K562 (cell line): Measurements from ENCODE around the gene SNX1. TPM values are rescaled to one million over a fixed set of nuclear protein-coding genes. Genes with fewer than 3 reads are reported as not detected.
A peak's percentile ranks its signal among the peaks of the same experiment; 100 is the strongest.

Experiments used
- ARID2 ChIP-seq: fragments of 450-650 bp; IDR thresholded peaks from 2 replicates; pipeline ENCODE4 v1.6.1; 2017; ENCODE audit warnings: antibody characterized with exemption, mild to moderate bottlenecking
- CBX5 ChIP-seq: IDR thresholded peaks from 2 replicates; pipeline ENCODE4 v1.6.1; 2014; ENCODE audit warnings: low read depth, borderline replicate concordance
- CTCF ChIP-seq, 3 experiments: IDR thresholded peaks in 2 of 3; conservative IDR thresholded peaks in 1 of 3; 2 replicates each; pipeline ENCODE4 v1.5.1; 2011 to 2012; ENCODE audit warnings: low read length in 3 of 3, mild to moderate bottlenecking in 3 of 3, control low read depth in 2 of 3, improper control_type of control experiment in 1 of 3, inconsistent platforms in 1 of 3, low read depth in 1 of 3, mixed read lengths in 1 of 3, moderate library complexity in 1 of 3; ENCODE audit not compliant: insufficient read depth in 2 of 3
- EP300 ChIP-seq: IDR thresholded peaks from 2 replicates; pipeline ENCODE4 v1.6.1; 2012; ENCODE audit warnings: low read length, improper control_type of control experiment
- HEY1 ChIP-seq: fragments of 250-450 bp; sonication (Bioruptor Pico); IDR thresholded peaks from 2 replicates; pipeline ENCODE4 v1.5.0; 2020; ENCODE audit warnings: mild to moderate bottlenecking, moderate library complexity, borderline replicate concordance
- HMG20B ChIP-seq: fragments of 250-450 bp; sonication (Bioruptor Pico); IDR thresholded peaks from 2 replicates; pipeline ENCODE4 v1.5.0; 2021; ENCODE audit warnings: mild to moderate bottlenecking
- MAFG ChIP-seq: fragments of 450-650 bp; conservative IDR thresholded peaks from 2 replicates; pipeline ENCODE4 v1.6.1; 2016; ENCODE audit warnings: missing genetic modification characterization, missing compliant biosample characterization
- MITF ChIP-seq: IDR thresholded peaks from 2 replicates; pipeline ENCODE4 v1.6.1; 2014; ENCODE audit warnings: antibody characterized with exemption
- SNIP1 ChIP-seq: fragments of 450-650 bp; IDR thresholded peaks from 2 replicates; pipeline ENCODE4 v1.7.1; 2017; ENCODE audit warnings: low read depth, mild to moderate bottlenecking
- SNRNP70 ChIP-seq: fragments of 200-400 bp; formaldehyde crosslinking; optimal IDR thresholded peaks from 2 replicates; pipeline ENCODE3; 2017; ENCODE audit warnings: low read depth, low read length
- TCFL5 ChIP-seq: fragments of 250-450 bp; sonication (Bioruptor Pico); conservative IDR thresholded peaks from 2 replicates; pipeline ENCODE4 v1.6.1; 2021; ENCODE audit warnings: mild to moderate bottlenecking, moderate library complexity, matching md5 sums
- ZBED1 ChIP-seq: IDR thresholded peaks from 2 replicates; pipeline ENCODE4 v1.6.1; 2014
- ZBTB7A ChIP-seq: IDR thresholded peaks from 2 replicates; pipeline ENCODE4 v1.6.1; 2011; ENCODE audit warnings: low read depth, mild to moderate bottlenecking, low read length, moderate library complexity, borderline replicate concordance; ENCODE audit not compliant: control insufficient read depth
- polyA plus RNA-seq, 8 experiments: library from polyadenylated mRNA; depleted of rRNA in 4 of 8; stranded (reverse) in 5 of 8; unstranded in 3 of 8; fragments of >200 nt; fragmentation: Nextera tagmentation in 2 of 8; fragmentation: Illumina TruSeq in 1 of 8; extraction: Ambion mirVana in 2 of 8; extraction: Trizol in 1 of 8; gene quantifications; 2 replicates each; pipeline versions ENCODE4 v1.2.1 to v1.2.3, GENCODE V29; 2011 to 2014; ENCODE audit warnings: inconsistent platforms in 1 of 8, missing spikeins in 1 of 8
- total RNA-seq, 7 experiments: library from RNA; depleted of rRNA in 6 of 7; stranded (reverse); fragments of >200 nt in 6 of 7; fragmentation: Illumina TruSeq in 2 of 7; extraction: Trizol in 2 of 7; gene quantifications; 2 replicates each; pipeline versions ENCODE4 v1.2.1 to v1.2.3, GENCODE V29; 2011 to 2021; ENCODE audit warnings: low replicate concordance in 1 of 7
- TF ChIP-seq, protein P1 (sequence below): sonication (generic); formaldehyde crosslinking; IDR thresholded peaks from 2 replicates; pipeline ENCODE4 v1.8.0; 2022; ENCODE audit warnings: mild to moderate bottlenecking, low read depth, missing genetic modification reagents
- TF ChIP-seq, protein P2 (sequence below): fragments of 450-650 bp; IDR thresholded peaks from 2 replicates; pipeline ENCODE4 v1.6.1; 2016; ENCODE audit warnings: missing biosample characterization, missing genetic modification characterization
- TF ChIP-seq, protein P3 (sequence below), 2 experiments: fragments of 450-650 bp in 1 of 2; sonication (generic) in 1 of 2; formaldehyde crosslinking; conservative IDR thresholded peaks; 2 replicates each; pipeline versions ENCODE4 v1.4.0 to v1.8.1; 2020 to 2022; ENCODE audit warnings: mild to moderate bottlenecking in 1 of 2, missing genetic modification reagents in 1 of 2

The SNX1 gene
- total and polyA plus RNA-seq, 9 of the 15 experiments (the other 6 are each of a cell fraction or from before 2014, with no cell fraction given): 11.0 to 105 (median 59.9) TPM

- TF ChIP-seq SNIP1: no peak
- TF ChIP-seq, protein P1, sequence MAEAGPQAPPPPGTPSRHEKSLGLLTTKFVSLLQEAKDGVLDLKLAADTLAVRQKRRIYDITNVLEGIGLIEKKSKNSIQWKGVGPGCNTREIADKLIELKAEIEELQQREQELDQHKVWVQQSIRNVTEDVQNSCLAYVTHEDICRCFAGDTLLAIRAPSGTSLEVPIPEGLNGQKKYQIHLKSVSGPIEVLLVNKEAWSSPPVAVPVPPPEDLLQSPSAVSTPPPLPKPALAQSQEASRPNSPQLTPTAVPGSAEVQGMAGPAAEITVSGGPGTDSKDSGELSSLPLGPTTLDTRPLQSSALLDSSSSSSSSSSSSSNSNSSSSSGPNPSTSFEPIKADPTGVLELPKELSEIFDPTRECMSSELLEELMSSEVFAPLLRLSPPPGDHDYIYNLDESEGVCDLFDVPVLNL (CRISPR knock-in tag): no peak
- TF ChIP-seq, protein P2, sequence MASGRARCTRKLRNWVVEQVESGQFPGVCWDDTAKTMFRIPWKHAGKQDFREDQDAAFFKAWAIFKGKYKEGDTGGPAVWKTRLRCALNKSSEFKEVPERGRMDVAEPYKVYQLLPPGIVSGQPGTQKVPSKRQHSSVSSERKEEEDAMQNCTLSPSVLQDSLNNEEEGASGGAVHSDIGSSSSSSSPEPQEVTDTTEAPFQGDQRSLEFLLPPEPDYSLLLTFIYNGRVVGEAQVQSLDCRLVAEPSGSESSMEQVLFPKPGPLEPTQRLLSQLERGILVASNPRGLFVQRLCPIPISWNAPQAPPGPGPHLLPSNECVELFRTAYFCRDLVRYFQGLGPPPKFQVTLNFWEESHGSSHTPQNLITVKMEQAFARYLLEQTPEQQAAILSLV (tag): no peak
- TF ChIP-seq CTCF (IDR thresholded peaks at IDR 0.05 in 2 of 3, conservative IDR thresholded peaks at IDR 0.05 in 1 of 3; ENCODE audit: insufficient read depth in 2 of 3, low read depth in 1 of 3, low read length in 3 of 3): peak; percentile 77 to 89 (median 82)
- TF ChIP-seq, protein P3, sequence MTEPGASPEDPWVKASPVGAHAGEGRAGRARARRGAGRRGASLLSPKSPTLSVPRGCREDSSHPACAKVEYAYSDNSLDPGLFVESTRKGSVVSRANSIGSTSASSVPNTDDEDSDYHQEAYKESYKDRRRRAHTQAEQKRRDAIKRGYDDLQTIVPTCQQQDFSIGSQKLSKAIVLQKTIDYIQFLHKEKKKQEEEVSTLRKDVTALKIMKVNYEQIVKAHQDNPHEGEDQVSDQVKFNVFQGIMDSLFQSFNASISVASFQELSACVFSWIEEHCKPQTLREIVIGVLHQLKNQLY (CRISPR knock-in tag; conservative IDR thresholded peaks at IDR 0.05): no peak
- TF ChIP-seq ARID2: peak; percentile 78
- TF ChIP-seq HEY1 (CRISPR knock-in tag): no peak
- no peak for TF ChIP-seq EP300
- TF ChIP-seq TCFL5 (CRISPR knock-in tag): no peak
- no peak for TF ChIP-seq SNRNP70
- no peak for TF ChIP-seq ZBTB7A
- 0 out of 2 replicates have a peak, but pooled peaks have one; percentile 16 for TF ChIP-seq MAFG
- no peak for TF ChIP-seq ZBED1
- TF ChIP-seq CBX5: no peak
- TF ChIP-seq HMG20B (CRISPR knock-in tag): no peak
- no peak for TF ChIP-seq MITF
These were observed 28.2 kb upstream of the SNX1 start (continued) for GRCh38 chr15:64067564-64068030.
